GM12891 (cell line): ENCODE results near the gene LPAR2.

Experiments
- PAX5 ChIP-seq: IDR thresholded peaks from 2 replicates; pipeline ENCODE4 v1.6.1; 2011; ENCODE audit warnings: low read length, moderate library complexity, mild to moderate bottlenecking; ENCODE audit not compliant: insufficient read depth, severe bottlenecking
- POLR2A ChIP-seq: IDR thresholded peaks from 2 replicates; pipeline ENCODE4 v1.6.1; 2011; ENCODE audit warnings: low read depth, low read length, control low read depth
- POLR2AphosphoS5 ChIP-seq: IDR thresholded peaks from 2 replicates; pipeline ENCODE4 v1.6.1; 2011; ENCODE audit warnings: low read depth, low read length, control low read depth
- POU2F2 ChIP-seq: IDR thresholded peaks from 2 replicates; pipeline ENCODE4 v1.6.1; 2011; ENCODE audit warnings: low read depth, mild to moderate bottlenecking, control low read depth, low read length, moderate library complexity
- SPI1 ChIP-seq: IDR thresholded peaks from 2 replicates; pipeline ENCODE4 v1.6.1; 2011; ENCODE audit warnings: low read depth, low read length, control low read depth
- TAF1 ChIP-seq: IDR thresholded peaks from 2 replicates; pipeline ENCODE4 v1.6.1; 2011; ENCODE audit warnings: low read depth, low read length, control low read depth

GRCh38 chr19:19630426-19630825 is 2.4 kb upstream of the LPAR2 start:
- TF ChIP-seq POLR2AphosphoS5 (no peak), TAF1 (no peak), POLR2A (no peak), POU2F2 (no peak), PAX5 (no peak), SPI1 (no peak)
